Stimulated activated CD4-positive, alpha-beta T cell treated with anti-CD3 and anti-CD28 coated beads, Interleukin-12 subunit alpha, Interleukin-12 subunit beta, amount 100 ng/mL, for 4 hours (primary cell): ENCODE results near the gene PERM1.
"Not testable (repeated sequence)": the region's sequence is repeated elsewhere in the genome, so short reads cannot be mapped to it uniquely, and the experiment has no call there.

Source experiments
- DNase-seq: peaks from one replicate; pipeline ENCODE4 v3.0.0-alpha.2; 2020

PERM1 gene

GRCh38 chr1:964691-965525, 17.0 kb downstream of the PERM1 start:
- no peak for DNase-seq

GRCh38 chr1:963746-964525, 18.0 kb downstream of the PERM1 start:
- DNase-seq: no peak

GRCh38 chr1:963301-963651, 18.6 kb downstream of the PERM1 start:
- DNase-seq: no peak

GRCh38 chr1:962381-963300, 19.3 kb downstream of the PERM1 start:
- no peak for DNase-seq

- no peak for DNase-seq
These were observed 20.7 kb downstream of the PERM1 start for GRCh38 chr1:961132-961669.

GRCh38 chr1:960363-961131, 21.3 kb downstream of the PERM1 start, which contains the start of gene KLHL17:
Gene KLHL17, plus strand, starts transcription at chr1:960584. Its CDS starts 110 bp downstream, at chr1:960694.
- peak; percentile 83 for DNase-seq

- no peak for DNase-seq
These were observed 22.0 kb downstream of the PERM1 start for GRCh38 chr1:959731-960362.

GRCh38 chr1:958823-959730, 22.8 kb downstream of the PERM1 start, which contains the start of gene NOC2L:
Gene NOC2L, minus strand, starts transcription at chr1:959256. Its CDS starts 16 bp downstream, at chr1:959240.
- DNase-seq: peak; percentile 99

GRCh38 chr1:956636-957035, 25.3 kb downstream of the PERM1 start:
- no peak for DNase-seq

GRCh38 chr1:955474-955873, 26.4 kb downstream of the PERM1 start:
- no peak for DNase-seq

- DNase-seq: no peak
These were observed 27.0 kb downstream of the PERM1 start for GRCh38 chr1:954927-955326.

GRCh38 chr1:953524-954320, 28.2 kb downstream of the PERM1 start:
- DNase-seq: no peak

- no peak for DNase-seq
These were observed 29.3 kb downstream of the PERM1 start for GRCh38 chr1:952603-953002.

GRCh38 chr1:952201-952600, 29.7 kb downstream of the PERM1 start:
- DNase-seq: no peak

- DNase-seq: no peak
These were observed 30.5 kb downstream of the PERM1 start for GRCh38 chr1:951364-951763.

GRCh38 chr1:950881-951280, 31.0 kb downstream of the PERM1 start:
- DNase-seq: no peak

GRCh38 chr1:950268-950667, 31.6 kb downstream of the PERM1 start:
- no peak for DNase-seq

GRCh38 chr1:947958-948357, 33.9 kb downstream of the PERM1 start:
- DNase-seq: no peak

GRCh38 chr1:946811-947210, 35.1 kb downstream of the PERM1 start:
- not testable (repeated sequence) for DNase-seq
